GM23338 (cell line): ENCODE results near the gene IGFBP7. TPM values are rescaled to one million over a fixed set of nuclear protein-coding genes. Genes with fewer than 3 reads are reported as not detected.

ENCODE experiments used
- ATAC-seq: fragments of 200-7000 bp; cut with Tn5 transposase; 3 replicates; pipeline ENCODE4 v1.9.1; 2020
- DNase-seq: peaks from one replicate; pipeline ENCODE4 v3.0.0-alpha.2; 2015; ENCODE audit warnings: low spot score
- H2AFZ ChIP-seq: fragments of 200-600 bp; sonication (generic); 2 replicates; pipeline ENCODE4 v1.8.0; 2016; ENCODE audit warnings: antibody characterized with exemption, mild to moderate bottlenecking, moderate library complexity
- H3F3A ChIP-seq: fragments of 200-600 bp; sonication (generic); replicated peaks from 2 replicates; pipeline ENCODE4 v1.8.0; 2017; ENCODE audit warnings: antibody characterized with exemption, mixed run types, low read depth
- H3K27ac ChIP-seq: fragments of 200-600 bp; sonication (generic); 2 replicates; pipeline ENCODE4 v1.6.1; 2016; ENCODE audit warnings: low read depth
- H3K27me3 ChIP-seq: fragments of 200-600 bp; sonication (generic); 2 replicates; pipeline ENCODE4 v1.8.0; 2016; ENCODE audit warnings: mild to moderate bottlenecking, mixed run types, moderate library complexity; ENCODE audit not compliant: insufficient read depth
- H3K36me3 ChIP-seq: fragments of 200-600 bp; sonication (generic); 2 replicates; pipeline ENCODE4 v1.8.0; 2016; ENCODE audit warnings: mild to moderate bottlenecking; ENCODE audit not compliant: insufficient read depth
- H3K4me1 ChIP-seq: fragments of 200-600 bp; sonication (generic); 2 replicates; pipeline ENCODE4 v1.8.0; 2016; ENCODE audit warnings: mild to moderate bottlenecking, moderate library complexity; ENCODE audit not compliant: insufficient read depth
- H3K4me2 ChIP-seq: fragments of 200-600 bp; sonication (generic); 2 replicates; pipeline ENCODE4 v1.7.1; 2017; ENCODE audit warnings: mixed run types
- H3K4me3 ChIP-seq: fragments of 200-600 bp; sonication (generic); 2 replicates; pipeline ENCODE4 v1.6.1; 2016; ENCODE audit warnings: mixed run types
- H3K79me2 ChIP-seq: fragments of 200-600 bp; sonication (generic); replicated peaks from 2 replicates; pipeline ENCODE4 v1.8.0; 2017; ENCODE audit warnings: mild to moderate bottlenecking; ENCODE audit not compliant: insufficient read depth
- H3K9me2 ChIP-seq: fragments of 200-600 bp; sonication (generic); 2 replicates; pipeline ENCODE4 v1.8.0; 2017; ENCODE audit not compliant: insufficient read depth
- H4K20me1 ChIP-seq: fragments of 200-600 bp; sonication (generic); replicated peaks from 2 replicates; pipeline ENCODE4 v1.8.0; 2017; ENCODE audit warnings: mild to moderate bottlenecking; ENCODE audit not compliant: insufficient read depth
- H3K27ac Mint-ChIP-seq: 2 replicates; pipeline ENCODE4 v1.8.0; 2020; ENCODE audit warnings: inconsistent platforms, mild to moderate bottlenecking, moderate library complexity, mixed read lengths
- H3K27me3 Mint-ChIP-seq: 3 replicates; pipeline ENCODE4 v1.8.0; 2022; ENCODE audit warnings: low read depth, mild to moderate bottlenecking, moderate library complexity, mixed read lengths, inconsistent platforms; ENCODE audit not compliant: insufficient read depth, poor library complexity
- H3K36me3 Mint-ChIP-seq: 3 replicates; pipeline ENCODE4 v1.8.0; 2021; ENCODE audit warnings: low read depth, mild to moderate bottlenecking, inconsistent platforms, moderate library complexity, mixed read lengths
- H3K4me1 Mint-ChIP-seq: 3 replicates; pipeline ENCODE4 v1.8.0; 2020; ENCODE audit warnings: mild to moderate bottlenecking, inconsistent platforms, mixed read lengths
- H3K4me3 Mint-ChIP-seq: 3 replicates; pipeline ENCODE4 v1.8.0; 2021; ENCODE audit warnings: moderate library complexity, mild to moderate bottlenecking, inconsistent platforms, mixed read lengths
- H3K9me3 Mint-ChIP-seq: 3 replicates; pipeline ENCODE4 v1.8.0; 2020; ENCODE audit warnings: moderate library complexity, mild to moderate bottlenecking, inconsistent platforms, mixed read lengths
- CREB1 ChIP-seq: fragments of 250-450 bp; sonication (Bioruptor Pico); IDR thresholded peaks from 2 replicates; pipeline ENCODE4 v1.5.0; 2020; ENCODE audit warnings: low read depth, mild to moderate bottlenecking, moderate library complexity
- EZH2 ChIP-seq: fragments of 200-600 bp; sonication (generic); IDR thresholded peaks from one replicate; pipeline ENCODE4 v1.8.0; 2017; ENCODE audit warnings: antibody characterized with exemption, mild to moderate bottlenecking, low read depth; ENCODE audit not compliant: unreplicated experiment
- EZH2phosphoT487 ChIP-seq: fragments of 200-600 bp; sonication (generic); IDR thresholded peaks from one replicate; pipeline ENCODE4 v1.8.1; 2018; ENCODE audit warnings: antibody characterized with exemption; ENCODE audit not compliant: unreplicated experiment
- JUNB ChIP-seq: IDR thresholded peaks from one replicate; pipeline ENCODE4 v1.6.1; 2016; ENCODE audit warnings: antibody characterized with exemption; ENCODE audit not compliant: unreplicated experiment
- POLR2AphosphoS5 ChIP-seq: IDR thresholded peaks from 2 replicates; pipeline ENCODE4 v1.6.1; 2016; ENCODE audit warnings: antibody characterized with exemption, low read depth
- REST ChIP-seq: IDR thresholded peaks from one replicate; pipeline ENCODE4 v1.6.1; 2018; ENCODE audit warnings: antibody characterized with exemption; ENCODE audit not compliant: unreplicated experiment
- STAT1 ChIP-seq: IDR thresholded peaks from one replicate; pipeline ENCODE4 v1.6.1; 2016; ENCODE audit warnings: antibody characterized with exemption; ENCODE audit not compliant: unreplicated experiment
- ZNF331 ChIP-seq: fragments of 250-450 bp; sonication (Bioruptor Pico); IDR thresholded peaks from 2 replicates; pipeline ENCODE4 v1.5.0; 2020; ENCODE audit warnings: low read depth, mild to moderate bottlenecking, moderate library complexity
- ZNF462 ChIP-seq: fragments of 250-450 bp; sonication (Bioruptor Pico); IDR thresholded peaks from 2 replicates; pipeline ENCODE4 v1.5.0; 2020; ENCODE audit warnings: mild to moderate bottlenecking, moderate library complexity
- polyA plus RNA-seq: library from polyadenylated mRNA; unstranded; fragments of >200 nt; fragmentation: Nextera tagmentation; extraction: Ambion mirVana; gene quantifications from 2 replicates; pipeline ENCODE4 v1.2.1, GENCODE V29; 2016
- total RNA-seq: library from RNA; depleted of rRNA; stranded (reverse); fragments of >200 nt; shearing (Covaris generic); gene quantifications from 2 replicates; pipeline ENCODE4 v1.2.3, GENCODE V29; 2014

IGFBP7 gene
- total and polyA plus RNA-seq, 2 experiments from 2014 or later, result 0.49 to 7.9 TPM

- TF ChIP-seq ZNF462 (CRISPR knock-in tag), result no peak
Observed at GRCh38 chr4:57136281-57136680, 26.1 kb upstream of the IGFBP7 start (continued).

GRCh38 chr4:57132743-57133137 is 22.6 kb upstream of the IGFBP7 start:
- no peak for ATAC-seq
- Histone ChIP-seq H3K4me1 (no peaks in the 10 kb centered on the region; the same call in 1 of the 2 replicates), H3F3A (no peaks in the 10 kb centered on the region), H3K79me2 (no peaks in the 10 kb centered on the region), H3K9me2 (peaks cover 12% of the 10 kb centered on the region; the same call in 1 of the 2 replicates), H3K4me2 (no peak overlapping the region), H3K36me3 (peaks cover 3% of the 10 kb centered on the region; the same call in 1 of the 2 replicates), H4K20me1 (no peaks in the 10 kb centered on the region), H2AFZ (peak overlapping the region; percentile 20), H3K27ac (no peak overlapping the region), H3K4me3 (no peak overlapping the region), H3K27me3 (no peaks in the 10 kb centered on the region)
- peaks cover 8% of the 10 kb centered on the region; the same call in 2 of the 3 replicates for H3K36me3 Mint-ChIP-seq
- no peak overlapping the region for H3K4me3 Mint-ChIP-seq
- H3K4me1 Mint-ChIP-seq, result peaks cover 16% of the 10 kb centered on the region
- H3K27ac Mint-ChIP-seq, result no peak overlapping the region
- H3K9me3 Mint-ChIP-seq, result peaks cover 28% of the 10 kb centered on the region
- DNase-seq, result no peak
- peaks cover 2% of the 10 kb centered on the region for H3K27me3 Mint-ChIP-seq
- no peak for TF ChIP-seq EZH2
- no peak for TF ChIP-seq STAT1
- TF ChIP-seq POLR2AphosphoS5, result no peak
- TF ChIP-seq EZH2phosphoT487, result no peak
- no peak for TF ChIP-seq CREB1 (CRISPR knock-in tag)
- no peak for TF ChIP-seq ZNF331 (CRISPR knock-in tag)
- TF ChIP-seq JUNB, result no peak
- TF ChIP-seq REST, result no peak
